SK-N-SH treated with all-trans-retinoic acid at 6 μM for 48 hours (cell line): ENCODE results near the gene NOA1.

Source experiments
- ATAC-seq: fragments of 200-7000 bp; cut with Tn5 transposase; 3 replicates; pipeline ENCODE4 v1.9.1; 2020; ENCODE audit warnings: mild to moderate bottlenecking, moderate library complexity
- ARNTL ChIP-seq: fragments of 450-650 bp; formaldehyde crosslinking; IDR thresholded peaks from 2 replicates; pipeline ENCODE4 v1.5.0; 2020; ENCODE audit warnings: low read depth, mild to moderate bottlenecking, moderate library complexity, borderline replicate concordance
- BACH2 ChIP-seq: fragments of 250-450 bp; sonication (Bioruptor Pico); IDR thresholded peaks from 2 replicates; pipeline ENCODE4 v1.9.0; 2021; ENCODE audit warnings: mild to moderate bottlenecking, borderline replicate concordance
- CREB5 ChIP-seq: fragments of 250-450 bp; sonication (Bioruptor Pico); IDR thresholded peaks from 2 replicates; pipeline ENCODE4 v1.5.1; 2020; ENCODE audit warnings: low read depth, mild to moderate bottlenecking, moderate library complexity
- CSDC2 ChIP-seq: fragments of 250-450 bp; sonication (Bioruptor Pico); IDR thresholded peaks from 2 replicates; pipeline ENCODE4 v1.5.0; 2020; ENCODE audit warnings: mild to moderate bottlenecking, moderate library complexity
- ESRRG ChIP-seq: fragments of 250-450 bp; sonication (Bioruptor Pico); IDR thresholded peaks from 2 replicates; pipeline ENCODE4 v1.6.1; 2021; ENCODE audit warnings: mild to moderate bottlenecking
- GLIS3 ChIP-seq: fragments of 250-450 bp; sonication (Bioruptor Pico); IDR thresholded peaks from 2 replicates; pipeline ENCODE4 v1.5.0; 2020; ENCODE audit warnings: mild to moderate bottlenecking, moderate library complexity
- ISL1 ChIP-seq: fragments of 250-450 bp; sonication (Bioruptor Pico); IDR thresholded peaks from 2 replicates; pipeline ENCODE4 v2.1.2; 2022; ENCODE audit warnings: mild to moderate bottlenecking, moderate library complexity
- OSR1 ChIP-seq: fragments of 250-450 bp; sonication (Bioruptor Pico); IDR thresholded peaks from 2 replicates; pipeline ENCODE4 v1.8.0; 2022; ENCODE audit warnings: moderate library complexity, mild to moderate bottlenecking, inconsistent platforms
- POU6F1 ChIP-seq: fragments of 250-450 bp; sonication (Bioruptor Pico); IDR thresholded peaks from 2 replicates; pipeline ENCODE4 v1.8.0; 2021; ENCODE audit warnings: low read depth, mild to moderate bottlenecking, moderate library complexity, borderline replicate concordance
- PPARA ChIP-seq: fragments of 250-450 bp; sonication (Bioruptor Pico); IDR thresholded peaks from 2 replicates; pipeline ENCODE4 v1.5.0; 2020; ENCODE audit warnings: mild to moderate bottlenecking, borderline replicate concordance
- RARB ChIP-seq: fragments of 250-450 bp; sonication (Bioruptor Pico); IDR thresholded peaks from 2 replicates; pipeline ENCODE4 v1.8.0; 2021; ENCODE audit warnings: mild to moderate bottlenecking, moderate library complexity
- SNAI2 ChIP-seq: fragments of 250-450 bp; sonication (Bioruptor Pico); IDR thresholded peaks from 2 replicates; pipeline ENCODE4 v1.5.0; 2020; ENCODE audit warnings: mild to moderate bottlenecking, moderate library complexity
- TOX ChIP-seq: fragments of 250-450 bp; sonication (Bioruptor Pico); IDR thresholded peaks from 2 replicates; pipeline ENCODE4 v1.8.0; 2021; ENCODE audit warnings: mild to moderate bottlenecking, moderate library complexity, borderline replicate concordance
- TSHZ2 ChIP-seq: fragments of 250-450 bp; sonication (Bioruptor Pico); IDR thresholded peaks from 2 replicates; pipeline ENCODE4 v1.5.0; 2020; ENCODE audit warnings: mild to moderate bottlenecking, moderate library complexity
- ZC3H10 ChIP-seq: fragments of 250-450 bp; sonication (Bioruptor Pico); IDR thresholded peaks from 2 replicates; pipeline ENCODE4 v1.5.1; 2021; ENCODE audit warnings: mild to moderate bottlenecking, moderate library complexity
- ZFP3 ChIP-seq: fragments of 250-450 bp; sonication (Bioruptor Pico); IDR thresholded peaks from 2 replicates; pipeline ENCODE4 v1.5.0; 2020; ENCODE audit warnings: mild to moderate bottlenecking, moderate library complexity
- ZFP30 ChIP-seq: fragments of 450-650 bp; formaldehyde crosslinking; IDR thresholded peaks from 2 replicates; pipeline ENCODE4 v1.5.0; 2022; ENCODE audit warnings: mild to moderate bottlenecking, moderate library complexity
- ZNF565 ChIP-seq: fragments of 450-650 bp; formaldehyde crosslinking; conservative IDR thresholded peaks from 2 replicates; pipeline ENCODE4 v1.5.0; 2020; ENCODE audit warnings: low read depth, mild to moderate bottlenecking, moderate library complexity
- ZNF70 ChIP-seq: fragments of 450-650 bp; formaldehyde crosslinking; IDR thresholded peaks from 2 replicates; pipeline ENCODE4 v1.5.0; 2020; ENCODE audit warnings: mild to moderate bottlenecking, moderate library complexity
- ZNF8 ChIP-seq: fragments of 450-650 bp; formaldehyde crosslinking; IDR thresholded peaks from 2 replicates; pipeline ENCODE4 v1.5.0; 2020; ENCODE audit warnings: mild to moderate bottlenecking, moderate library complexity
- TF ChIP-seq, protein P1 (sequence below): fragments of 250-450 bp; sonication (Bioruptor Pico); IDR thresholded peaks from 2 replicates; pipeline ENCODE4 v1.5.1; 2021; ENCODE audit warnings: mild to moderate bottlenecking, moderate library complexity
- TF ChIP-seq, protein P2 (sequence below): fragments of 250-450 bp; sonication (Bioruptor Pico); IDR thresholded peaks from 2 replicates; pipeline ENCODE4 v1.8.0; 2020; ENCODE audit warnings: mild to moderate bottlenecking, moderate library complexity, borderline replicate concordance

Gene NOA1

DNA sequence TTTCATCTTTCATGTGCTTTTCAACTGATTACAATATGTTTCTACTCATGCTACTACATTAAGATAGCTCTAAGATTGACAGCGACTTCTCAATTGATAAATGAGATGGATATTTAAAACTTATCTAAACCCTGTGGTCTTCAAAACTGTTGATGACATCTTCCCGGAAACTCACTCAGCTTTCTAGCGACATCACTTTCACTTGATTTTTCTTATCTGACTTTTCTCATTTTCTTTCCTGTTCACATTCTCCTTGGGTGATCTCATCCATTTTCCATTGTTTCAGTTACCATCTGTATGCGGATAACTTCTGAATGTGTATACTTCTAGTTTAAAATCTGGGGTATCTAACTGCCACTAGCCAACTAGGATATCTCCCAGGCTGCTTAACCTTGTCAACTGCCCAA, 4.4 kb upstream of the NOA1 start:
- ATAC-seq: no peak
- TF ChIP-seq, protein P1, sequence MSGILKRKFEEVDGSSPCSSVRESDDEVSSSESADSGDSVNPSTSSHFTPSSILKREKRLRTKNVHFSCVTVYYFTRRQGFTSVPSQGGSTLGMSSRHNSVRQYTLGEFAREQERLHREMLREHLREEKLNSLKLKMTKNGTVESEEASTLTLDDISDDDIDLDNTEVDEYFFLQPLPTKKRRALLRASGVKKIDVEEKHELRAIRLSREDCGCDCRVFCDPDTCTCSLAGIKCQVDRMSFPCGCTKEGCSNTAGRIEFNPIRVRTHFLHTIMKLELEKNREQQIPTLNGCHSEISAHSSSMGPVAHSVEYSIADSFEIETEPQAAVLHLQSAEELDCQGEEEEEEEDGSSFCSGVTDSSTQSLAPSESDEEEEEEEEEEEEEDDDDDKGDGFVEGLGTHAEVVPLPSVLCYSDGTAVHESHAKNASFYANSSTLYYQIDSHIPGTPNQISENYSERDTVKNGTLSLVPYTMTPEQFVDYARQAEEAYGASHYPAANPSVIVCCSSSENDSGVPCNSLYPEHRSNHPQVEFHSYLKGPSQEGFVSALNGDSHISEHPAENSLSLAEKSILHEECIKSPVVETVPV: no peak
- no peak for TF ChIP-seq ZNF565 (CRISPR knock-in tag)
- peak; percentile 54 for TF ChIP-seq ISL1 (CRISPR knock-in tag)
- TF ChIP-seq RARB (CRISPR knock-in tag): no peak
- TF ChIP-seq ZFP3 (CRISPR knock-in tag): 0 out of 2 replicates have a peak, but pooled peaks have one; percentile 26
- TF ChIP-seq, protein P2, sequence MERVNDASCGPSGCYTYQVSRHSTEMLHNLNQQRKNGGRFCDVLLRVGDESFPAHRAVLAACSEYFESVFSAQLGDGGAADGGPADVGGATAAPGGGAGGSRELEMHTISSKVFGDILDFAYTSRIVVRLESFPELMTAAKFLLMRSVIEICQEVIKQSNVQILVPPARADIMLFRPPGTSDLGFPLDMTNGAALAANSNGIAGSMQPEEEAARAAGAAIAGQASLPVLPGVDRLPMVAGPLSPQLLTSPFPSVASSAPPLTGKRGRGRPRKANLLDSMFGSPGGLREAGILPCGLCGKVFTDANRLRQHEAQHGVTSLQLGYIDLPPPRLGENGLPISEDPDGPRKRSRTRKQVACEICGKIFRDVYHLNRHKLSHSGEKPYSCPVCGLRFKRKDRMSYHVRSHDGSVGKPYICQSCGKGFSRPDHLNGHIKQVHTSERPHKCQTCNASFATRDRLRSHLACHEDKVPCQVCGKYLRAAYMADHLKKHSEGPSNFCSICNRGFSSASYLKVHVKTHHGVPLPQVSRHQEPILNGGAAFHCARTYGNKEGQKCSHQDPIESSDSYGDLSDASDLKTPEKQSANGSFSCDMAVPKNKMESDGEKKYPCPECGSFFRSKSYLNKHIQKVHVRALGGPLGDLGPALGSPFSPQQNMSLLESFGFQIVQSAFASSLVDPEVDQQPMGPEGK (CRISPR knock-in tag): no peak
- TF ChIP-seq, all 23 proteins: peak for 2

GRCh38 chr4:56979421-56980072, 2.1 kb upstream of the NOA1 start:
- ATAC-seq: no peak
- TF ChIP-seq PPARA: no peak
- TF ChIP-seq ESRRG (CRISPR knock-in tag): no peak
- TF ChIP-seq OSR1 (CRISPR knock-in tag): no peak
- no peak for TF ChIP-seq ARNTL (CRISPR knock-in tag)
- no peak for TF ChIP-seq ZFP30
- TF ChIP-seq ZNF565 (CRISPR knock-in tag): no peak
- TF ChIP-seq ZC3H10 (CRISPR knock-in tag): no peak
- no peak for TF ChIP-seq CSDC2 (CRISPR knock-in tag)
- no peak for TF ChIP-seq CREB5 (CRISPR knock-in tag)

GRCh38 chr4:56978750-56979303, 1.4 kb upstream of the NOA1 start, which contains the start of gene POLR2B:
TSS of gene POLR2B (plus strand) at chr4:56978896. CDS start at chr4:56978986, 90 bp downstream.
- TF ChIP-seq ZNF70: no peak
- 0 out of 2 replicates have a peak, but pooled peaks have one; percentile 35 for TF ChIP-seq ESRRG (CRISPR knock-in tag)
- 0 out of 2 replicates have a peak, but pooled peaks have one; percentile 54 for TF ChIP-seq POU6F1
- peak; percentile 73 for ATAC-seq

- peak; percentile 50 for ATAC-seq
- no peak for TF ChIP-seq ARNTL (CRISPR knock-in tag)
- no peak for TF ChIP-seq TSHZ2 (CRISPR knock-in tag)
- TF ChIP-seq ZFP30: no peak
- no peak for TF ChIP-seq CSDC2 (CRISPR knock-in tag)
- no peak for TF ChIP-seq ZNF565 (CRISPR knock-in tag)
- no peak for TF ChIP-seq BACH2
- no peak for TF ChIP-seq ZNF8 (CRISPR knock-in tag)
- no peak for TF ChIP-seq RARB (CRISPR knock-in tag)
- TF ChIP-seq OSR1 (CRISPR knock-in tag): no peak
- no peak for TF ChIP-seq SNAI2 (CRISPR knock-in tag)
- TF ChIP-seq CREB5 (CRISPR knock-in tag): no peak
- TF ChIP-seq TOX: no peak
- no peak for TF ChIP-seq ESRRG (CRISPR knock-in tag)
- no peak for TF ChIP-seq GLIS3 (CRISPR knock-in tag)
- TF ChIP-seq ZFP3 (CRISPR knock-in tag): no peak
- TF ChIP-seq, protein P1: no peak
- TF ChIP-seq ZC3H10 (CRISPR knock-in tag): no peak
- TF ChIP-seq ZNF70: no peak
These were observed 527 bp downstream of the NOA1 start for GRCh38 chr4:56976837-56977320.
